GM18907 (cell line): ENCODE data around the gene CREB3L1.

Experiments used
- ATAC-seq: cut with Tn5 transposase; IDR thresholded peaks from one replicate; pipeline ENCODE4 v1.9.1; 2021; ENCODE audit warnings: mild to moderate bottlenecking, moderate library complexity; ENCODE audit not compliant: unreplicated experiment

The CREB3L1 gene

DNA sequence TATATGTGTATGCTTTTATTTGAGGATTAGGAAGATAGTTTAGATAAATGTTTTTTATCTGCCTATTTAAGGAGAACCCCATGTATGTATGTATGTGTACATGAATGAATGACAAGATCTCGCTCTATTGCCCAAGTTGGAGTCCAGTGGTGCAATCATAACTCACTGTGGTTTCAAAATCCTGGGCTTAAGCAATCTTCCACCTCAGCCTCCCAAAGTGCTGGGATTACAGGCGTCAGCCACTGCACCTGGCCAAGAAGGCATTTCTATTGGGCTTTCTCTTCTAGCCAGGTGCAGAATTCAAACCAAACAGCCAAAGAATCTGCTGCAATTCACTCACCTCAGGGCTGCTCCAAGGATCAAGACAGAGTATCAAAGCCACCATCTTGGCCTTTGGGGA lies 44.3 kb downstream of the CREB3L1 start:
- ATAC-seq: no peak

DNA sequence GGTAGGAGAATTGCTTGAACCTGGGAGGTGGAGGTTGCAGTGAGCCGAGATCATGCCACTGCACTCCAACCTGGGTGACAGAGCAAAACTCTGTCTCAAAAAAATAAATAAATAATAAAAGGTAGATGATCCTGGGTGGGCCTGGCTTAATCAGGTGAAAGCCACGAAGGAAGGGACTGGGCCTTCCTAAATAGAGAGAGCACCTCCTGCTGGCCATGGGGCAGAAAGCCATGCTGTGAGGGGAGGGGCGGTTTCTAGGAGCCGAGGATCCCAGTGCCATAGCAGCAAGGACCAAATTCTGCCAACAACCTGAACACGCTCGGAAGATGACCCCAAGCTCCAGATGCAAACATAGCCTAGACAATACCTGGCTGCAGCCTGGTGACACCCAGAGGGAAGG lies 45.3 kb downstream of the CREB3L1 start:
- no peak for ATAC-seq

GRCh38 chr11:46326813-46327416 lies 49.5 kb downstream of the CREB3L1 start:
- no peak for ATAC-seq

- no peak for ATAC-seq
Measured at GRCh38 chr11:46327829-46328228, 50.4 kb downstream of the CREB3L1 start.

GRCh38 chr11:46330154-46330553 lies 52.7 kb downstream of the CREB3L1 start:
- no peak for ATAC-seq

- ATAC-seq: no peak
Measured at GRCh38 chr11:46330563-46331281, 53.3 kb downstream of the CREB3L1 start.

- ATAC-seq: no peak
Measured at GRCh38 chr11:46331282-46331984, 54.0 kb downstream of the CREB3L1 start.

DNA sequence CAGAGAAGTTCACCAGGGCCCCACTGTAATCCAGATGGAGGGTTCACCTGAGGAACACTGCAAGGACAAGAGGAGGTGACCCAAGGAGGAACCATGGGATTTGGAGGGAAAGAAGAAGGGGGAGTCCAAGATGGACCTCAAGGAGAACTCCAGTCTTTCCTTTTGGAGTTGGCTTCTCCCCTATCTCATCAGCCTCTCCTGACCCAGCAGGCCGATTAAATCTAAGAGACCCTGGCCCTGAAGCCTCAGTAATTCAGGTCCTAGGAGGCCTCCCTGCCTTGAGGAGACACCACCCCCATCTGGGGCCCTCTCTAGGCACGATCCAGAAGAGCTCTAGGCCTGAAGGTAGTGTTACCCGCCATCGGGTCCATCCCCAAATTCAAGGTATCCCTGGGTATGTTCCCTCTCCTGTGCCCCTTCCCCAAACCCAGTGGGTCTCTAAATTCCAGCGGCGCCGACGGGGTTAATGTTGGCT lies 54.7 kb downstream of the CREB3L1 start:
- no peak for ATAC-seq

- ATAC-seq: no peak
Measured at GRCh38 chr11:46332568-46333393, 55.3 kb downstream of the CREB3L1 start.

GRCh38 chr11:46333394-46333947 lies 56.0 kb downstream of the CREB3L1 start:
- ATAC-seq: no peak

- no peak for ATAC-seq
Measured at GRCh38 chr11:46334211-46334610, 56.7 kb downstream of the CREB3L1 start.

GRCh38 chr11:46335271-46335670 lies 57.8 kb downstream of the CREB3L1 start:
- ATAC-seq: no peak

GRCh38 chr11:46335890-46336562 lies 58.6 kb downstream of the CREB3L1 start:
- ATAC-seq: no peak

DNA sequence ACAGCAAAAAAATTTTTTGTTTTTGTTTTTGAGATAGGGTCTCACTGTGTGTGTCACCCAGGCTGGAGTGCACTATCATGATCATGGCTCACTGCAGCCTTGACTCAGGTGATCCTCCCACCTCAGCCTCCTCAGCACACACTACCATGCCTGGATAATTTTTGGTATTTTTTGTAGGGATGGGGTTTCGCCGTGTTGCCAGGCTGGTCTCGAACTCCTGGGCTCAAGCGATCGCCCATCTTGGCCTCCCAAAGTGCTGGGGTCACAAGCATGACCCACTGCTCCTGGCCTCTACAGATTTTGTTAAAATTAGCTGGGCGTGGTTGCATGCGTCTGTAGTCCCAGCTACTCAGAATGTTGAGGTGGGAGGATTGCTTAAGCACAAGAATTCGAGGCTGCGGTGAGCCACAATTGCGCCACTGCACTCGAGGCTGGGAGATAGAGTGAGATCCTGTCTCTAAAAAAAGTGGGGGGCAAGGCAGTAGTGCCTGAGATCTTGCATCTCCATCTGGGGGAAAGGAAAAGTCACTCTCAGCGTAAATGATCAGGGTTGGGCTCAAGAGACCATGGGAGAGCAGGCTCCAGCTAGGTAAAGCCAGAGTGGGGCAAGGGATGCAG lies 59.2 kb downstream of the CREB3L1 start:
- no peak for ATAC-seq

- ATAC-seq: no peak
Measured at GRCh38 chr11:46337626-46338345, 60.3 kb downstream of the CREB3L1 start.

- ATAC-seq: no peak
Measured at GRCh38 chr11:46338636-46338987, 61.1 kb downstream of the CREB3L1 start.

- no peak for ATAC-seq
Measured at GRCh38 chr11:46338988-46339666, 61.7 kb downstream of the CREB3L1 start.

DNA sequence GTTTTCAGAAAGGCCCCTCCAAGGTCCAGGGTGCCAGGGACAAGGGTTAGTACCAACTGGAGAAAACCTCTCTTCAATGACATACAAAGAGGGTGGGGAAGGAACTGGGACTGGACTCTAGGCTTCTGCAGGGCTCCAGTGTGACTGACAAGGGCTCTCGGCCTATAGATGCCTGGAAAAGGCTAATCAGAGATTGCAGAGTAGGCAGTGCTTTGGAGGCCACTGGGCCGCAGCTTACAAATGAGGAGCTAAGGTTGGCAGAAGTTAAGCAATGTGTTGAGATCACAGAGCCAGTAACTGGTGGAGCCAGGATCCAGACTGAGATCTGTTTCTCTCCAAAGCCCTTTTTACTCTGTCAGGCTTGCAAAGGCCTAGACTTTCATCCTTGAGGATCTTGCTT lies 62.4 kb downstream of the CREB3L1 start:
- ATAC-seq: no peak

DNA sequence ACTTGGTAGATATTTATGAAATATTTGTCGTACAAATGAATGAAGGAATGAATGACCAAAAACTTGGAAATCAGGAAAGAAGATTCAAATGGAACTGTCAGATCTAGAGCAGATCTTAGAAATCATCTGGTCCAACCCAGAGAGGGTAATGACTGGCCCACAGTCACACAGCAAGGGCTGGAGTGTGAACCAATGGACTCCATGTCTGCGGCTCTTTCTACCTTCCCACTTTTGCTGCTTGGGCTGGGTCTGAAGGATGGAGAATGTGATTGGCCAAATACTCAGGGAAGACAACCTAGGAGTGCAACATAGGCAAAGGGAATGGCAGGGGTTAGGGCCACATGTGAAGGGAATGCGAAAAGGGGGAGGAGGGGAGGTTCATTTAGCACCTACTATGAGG lies 64.0 kb downstream of the CREB3L1 start:
- no peak for ATAC-seq
